Keratinocyte (primary cell): Measurements from ENCODE around the gene PACRGL. TPM values are rescaled to one million over a fixed set of nuclear protein-coding genes. Genes with fewer than 3 reads are reported as not detected.

Experiments
- DNase-seq: peaks from one replicate; pipeline ENCODE4 v3.0.0-alpha.2; 2011; ENCODE audit warnings: low read depth, missing footprints, low spot score
- FAIRE-seq: peaks from 2 replicates; lab custom pipeline; 2011; peaks lifted over from hg19 to GRCh38; lab: Jason Lieb, UNC
- H2AFZ ChIP-seq: 2 replicates; pipeline ENCODE4 v1.6.0; 2012; ENCODE audit warnings: low read length, control low read depth, inconsistent platforms; ENCODE audit not compliant: control insufficient read depth
- H3K27ac ChIP-seq: 2 replicates; pipeline ENCODE4 v1.5.1; 2011; ENCODE audit warnings: low read length; ENCODE audit not compliant: control insufficient read depth, insufficient read depth
- H3K27me3 ChIP-seq: 3 replicates; pipeline ENCODE4 v1.6.0; 2011; ENCODE audit warnings: low read length; ENCODE audit not compliant: control insufficient read depth, insufficient read depth; ENCODE audit errors: extremely low read depth
- H3K36me3 ChIP-seq, 2 experiments: 2 replicates in 1 of 2; 3 replicates in 1 of 2; pipeline ENCODE4 v1.5.1; 2011; ENCODE audit warnings: low read length in 2 of 2, mild to moderate bottlenecking in 1 of 2; ENCODE audit not compliant: control insufficient read depth in 2 of 2, insufficient read depth in 2 of 2; ENCODE audit errors: extremely low read depth in 1 of 2
- H3K4me1 ChIP-seq: 3 replicates; pipeline ENCODE4 v1.5.1; 2011; ENCODE audit warnings: low read length; ENCODE audit not compliant: control insufficient read depth, insufficient read depth; ENCODE audit errors: extremely low read depth
- H3K4me2 ChIP-seq: 3 replicates; pipeline ENCODE4 v1.6.0; 2011; ENCODE audit warnings: low read depth, low read length; ENCODE audit not compliant: control insufficient read depth, insufficient read depth; ENCODE audit errors: extremely low read depth
- H3K4me3 ChIP-seq, 3 experiments: fragments of 200-600 bp in 1 of 3; sonication (generic) in 1 of 3; 2 replicates in 2 of 3; 3 replicates in 1 of 3; pipeline ENCODE4 v1.5.1; 2011 to 2016; ENCODE audit warnings: low read length in 3 of 3, mild to moderate bottlenecking in 3 of 3, control low read depth in 2 of 3, inconsistent platforms in 1 of 3, low read depth in 1 of 3, mixed read lengths in 1 of 3, mixed run types in 1 of 3, moderate library complexity in 1 of 3; ENCODE audit not compliant: control insufficient read depth in 2 of 3, insufficient read depth in 2 of 3; ENCODE audit errors: extremely low read depth in 1 of 3
- H3K79me2 ChIP-seq: 2 replicates; pipeline ENCODE4 v1.6.0; 2012; ENCODE audit warnings: low read length; ENCODE audit not compliant: control insufficient read depth, insufficient read depth
- H3K9ac ChIP-seq: 3 replicates; pipeline ENCODE4 v1.6.0; 2011; ENCODE audit warnings: low read length; ENCODE audit not compliant: control insufficient read depth, insufficient read depth; ENCODE audit errors: extremely low read depth
- H3K9me1 ChIP-seq: 3 replicates; pipeline ENCODE4 v1.6.0; 2011; ENCODE audit warnings: low read length; ENCODE audit not compliant: control insufficient read depth, insufficient read depth; ENCODE audit errors: extremely low read depth
- H3K9me3 ChIP-seq: 2 replicates; pipeline ENCODE4 v1.5.1; 2012; ENCODE audit warnings: low read depth, low read length; ENCODE audit not compliant: control insufficient read depth
- H4K20me1 ChIP-seq: 3 replicates; pipeline ENCODE4 v1.6.0; 2011; ENCODE audit warnings: low read length; ENCODE audit not compliant: control insufficient read depth, insufficient read depth; ENCODE audit errors: extremely low read depth
- EZH2 ChIP-seq: IDR thresholded peaks from one replicate; pipeline ENCODE4 v1.6.1; 2012; ENCODE audit warnings: inconsistent platforms, mild to moderate bottlenecking, low read length, moderate library complexity
- dilution Hi-C: fragments of 300-500 bp; cut with MboI; formaldehyde crosslinking; loops from one replicate; pipeline ENCODE4 v1.7.0; 2020; ENCODE audit warnings: low sequenced_read_pairs; ENCODE audit not compliant: extremely low pct_ligation_motif_present
- polyA plus RNA-seq, 5 experiments: library from polyadenylated mRNA; depleted of rRNA in 3 of 5; stranded (reverse) in 3 of 5; stranded (forward) in 1 of 5; unstranded in 1 of 5; fragments of >200 nt; gene quantifications; 1 replicate in 1 of 5; 2 replicates in 3 of 5; 3 replicates in 1 of 5; pipeline versions ENCODE4 v1.2.1 to v1.2.3, GENCODE V29; 2011 to 2012; ENCODE audit warnings: missing spikeins in 2 of 5, low read depth in 1 of 5, low replicate concordance in 1 of 5
- TF ChIP-seq, protein P1 (sequence below), 3 experiments: IDR thresholded peaks in 1 of 3; conservative IDR thresholded peaks in 1 of 3; optimal IDR thresholded peaks in 1 of 3; 2 replicates in 2 of 3; 3 replicates in 1 of 3; pipeline versions ENCODE3 to v1.5.1; 2011; ENCODE audit warnings: low read length in 3 of 3, mild to moderate bottlenecking in 3 of 3, moderate library complexity in 2 of 3, control low read depth in 1 of 3, inconsistent platforms in 1 of 3; ENCODE audit not compliant: insufficient read depth in 2 of 3; ENCODE audit errors: extremely low read depth in 1 of 3

The PACRGL gene
- polyA plus RNA-seq, 1 donor (not counting 4 experiments of a cell fraction or from before 2014, with no cell fraction given) = 18.2 TPM

GRCh38 chr4:20658456-20658855, 41.8 kb upstream of the PACRGL start:
- Histone ChIP-seq H3K4me3 (no peak overlapping the region), H3K9me3 (no peaks in the 10 kb centered on the region), H3K79me2 (no peaks in the 10 kb centered on the region), H3K4me1 (peaks cover 12% of the 10 kb centered on the region), H3K27ac (no peak overlapping the region), H3K27me3 (no peaks in the 10 kb centered on the region), H3K9ac (no peak overlapping the region), H3K9me1 (no peaks in the 10 kb centered on the region), H3K36me3 (no peaks in the 10 kb centered on the region), H4K20me1 (no peaks in the 10 kb centered on the region), H2AFZ (no peak overlapping the region), H3K4me2 (no peak overlapping the region)
- FAIRE-seq = no peak
- dilution Hi-C loops = no loop called here
- TF ChIP-seq EZH2 = no peak
- TF ChIP-seq, protein P1, sequence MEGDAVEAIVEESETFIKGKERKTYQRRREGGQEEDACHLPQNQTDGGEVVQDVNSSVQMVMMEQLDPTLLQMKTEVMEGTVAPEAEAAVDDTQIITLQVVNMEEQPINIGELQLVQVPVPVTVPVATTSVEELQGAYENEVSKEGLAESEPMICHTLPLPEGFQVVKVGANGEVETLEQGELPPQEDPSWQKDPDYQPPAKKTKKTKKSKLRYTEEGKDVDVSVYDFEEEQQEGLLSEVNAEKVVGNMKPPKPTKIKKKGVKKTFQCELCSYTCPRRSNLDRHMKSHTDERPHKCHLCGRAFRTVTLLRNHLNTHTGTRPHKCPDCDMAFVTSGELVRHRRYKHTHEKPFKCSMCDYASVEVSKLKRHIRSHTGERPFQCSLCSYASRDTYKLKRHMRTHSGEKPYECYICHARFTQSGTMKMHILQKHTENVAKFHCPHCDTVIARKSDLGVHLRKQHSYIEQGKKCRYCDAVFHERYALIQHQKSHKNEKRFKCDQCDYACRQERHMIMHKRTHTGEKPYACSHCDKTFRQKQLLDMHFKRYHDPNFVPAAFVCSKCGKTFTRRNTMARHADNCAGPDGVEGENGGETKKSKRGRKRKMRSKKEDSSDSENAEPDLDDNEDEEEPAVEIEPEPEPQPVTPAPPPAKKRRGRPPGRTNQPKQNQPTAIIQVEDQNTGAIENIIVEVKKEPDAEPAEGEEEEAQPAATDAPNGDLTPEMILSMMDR (optimal IDR thresholded peaks at IDR 0.05 in 1 of 3, IDR thresholded peaks at IDR 0.05 in 1 of 3, conservative IDR thresholded peaks at IDR 0.05 in 1 of 3; ENCODE audit: extremely low read depth in 1 of 3, insufficient read depth in 2 of 3, low read length in 3 of 3) = no peak
- no peak for DNase-seq

DNA sequence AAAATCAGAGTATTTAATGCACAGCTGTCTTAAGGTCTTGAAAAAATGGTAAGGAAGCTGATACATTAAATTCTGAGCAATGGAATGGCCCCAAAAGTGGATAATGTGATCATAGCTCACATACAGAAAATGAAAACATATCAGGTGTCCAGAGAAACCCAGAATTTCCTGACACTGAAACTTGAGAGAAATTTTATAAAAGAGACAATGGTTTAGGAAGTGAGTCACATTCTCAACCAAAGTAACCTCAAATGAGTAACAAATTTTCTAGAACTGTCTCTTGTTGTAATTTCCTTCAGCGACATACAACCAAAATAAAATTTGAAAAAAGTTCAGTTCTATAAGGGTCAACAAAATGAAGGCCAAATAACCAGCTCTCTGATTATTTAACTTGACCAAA, 37.4 kb upstream of the PACRGL start:
- no peak overlapping the region for H3K9ac ChIP-seq
- H3K79me2 ChIP-seq = no peaks in the 10 kb centered on the region
- dilution Hi-C loops = no loop called here
- no peaks in the 10 kb centered on the region for H3K36me3 ChIP-seq
- FAIRE-seq = peak; percentile 39
- peaks cover 12% of the 10 kb centered on the region for H3K4me1 ChIP-seq
- peak overlapping the region; percentile 17 for H3K4me2 ChIP-seq
- TF ChIP-seq EZH2 = no peak
- TF ChIP-seq, protein P1 (optimal IDR thresholded peaks at IDR 0.05 in 1 of 3, IDR thresholded peaks at IDR 0.05 in 1 of 3, conservative IDR thresholded peaks at IDR 0.05 in 1 of 3; ENCODE audit: extremely low read depth in 1 of 3, insufficient read depth in 2 of 3, low read length in 3 of 3) = no peak
- H3K4me3 ChIP-seq = no peak overlapping the region
- H2AFZ ChIP-seq = no peak overlapping the region
- H3K27ac ChIP-seq = no peak overlapping the region
- no peaks in the 10 kb centered on the region for H3K27me3 ChIP-seq
- no peak for DNase-seq
- H4K20me1 ChIP-seq = no peaks in the 10 kb centered on the region
- H3K9me1 ChIP-seq = no peaks in the 10 kb centered on the region
- no peaks in the 10 kb centered on the region for H3K9me3 ChIP-seq
